Measurements from ENCODE around the gene POU5F1. TPM values are rescaled to one million over a fixed set of nuclear protein-coding genes. Genes with fewer than 3 reads are reported as not detected.
"Not testable (repeated sequence)": the region's sequence is repeated elsewhere in the genome, so short reads cannot be mapped to it uniquely, and the experiment has no call there.

The POU5F1 gene
- total RNA-seq, 2 experiments from 2014 or later, result 0.44 to 0.86 TPM

DNA sequence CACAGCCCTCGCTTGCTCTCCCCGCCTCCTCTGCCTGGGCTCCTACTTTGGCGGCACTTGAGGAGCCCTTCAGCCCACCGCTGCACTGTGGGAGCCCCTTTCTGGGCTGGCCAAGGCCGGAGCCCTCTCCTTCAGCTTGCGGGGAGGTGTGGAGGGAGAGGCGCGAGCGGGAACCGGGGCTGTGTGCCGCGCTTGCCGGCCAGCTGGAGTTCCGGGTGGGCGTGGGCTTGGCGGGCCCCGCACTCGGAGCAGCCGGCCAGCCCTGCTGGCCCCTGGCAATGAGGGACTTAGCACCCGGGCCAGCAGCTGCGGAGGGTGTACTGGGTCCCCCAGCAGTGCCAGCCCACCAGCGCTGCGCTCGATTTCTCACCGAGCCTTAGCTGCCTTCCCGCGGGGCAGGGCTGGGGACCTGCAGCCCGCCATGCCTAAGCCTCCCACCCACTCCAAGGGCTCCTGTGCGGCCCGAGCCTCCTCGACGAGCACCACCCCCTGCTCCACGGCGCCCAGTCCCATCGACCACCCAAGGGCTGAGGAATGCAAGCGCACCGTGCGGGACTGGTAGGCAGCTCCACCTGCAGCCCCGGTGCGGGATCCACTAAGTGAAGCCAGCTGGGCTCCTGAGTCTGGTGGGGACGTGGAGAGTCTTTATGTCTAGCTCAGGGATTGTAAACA, 25.0 kb upstream of the POU5F1 start:
- H3K36me3 ChIP-seq (ENCODE audit: insufficient read depth, low read length), result peaks cover 30% of the 10 kb centered on the region
- CTCF ChIA-PET (ENCODE audit: unreplicated experiment); H4K20me1 ChIP-seq (ENCODE audit: insufficient read depth, low read length); H3K9me2 ChIP-seq (ENCODE audit: insufficient read depth, low read length); H3K27ac ChIP-seq (ENCODE audit: low read depth, low read length, poor library complexity, severe bottlenecking); H3K4me2 ChIP-seq (ENCODE audit: low read length); H2AFZ ChIP-seq (ENCODE audit: low read length); DNase-seq (ENCODE audit: low spot score); intact Hi-C loops (cut with micrococcal nuclease; ENCODE audit: unreplicated experiment); BruUV-seq (replicated peaks); H3K4me3 ChIP-seq (ENCODE audit: low read depth, low read length, poor library complexity, severe bottlenecking): not testable (repeated sequence)
- peaks cover 15% of the 10 kb centered on the region; the same call in 1 of the 2 replicates for H3K9me3 ChIP-seq (ENCODE audit: low read length)
- peaks cover 40% of the 10 kb centered on the region for H3K79me2 ChIP-seq (ENCODE audit: insufficient read depth, low read depth, low read length)
- H3K4me1 ChIP-seq (ENCODE audit: insufficient read depth, low read length, poor library complexity, severe bottlenecking), result peaks cover 37% of the 10 kb centered on the region
- POLR2A ChIA-PET, result interaction anchor here (1.3 kb wide), 1 partner anchor 170 kb away, joined by 4 read pairs; no protein-coding TSS in a partner anchor

DNA sequence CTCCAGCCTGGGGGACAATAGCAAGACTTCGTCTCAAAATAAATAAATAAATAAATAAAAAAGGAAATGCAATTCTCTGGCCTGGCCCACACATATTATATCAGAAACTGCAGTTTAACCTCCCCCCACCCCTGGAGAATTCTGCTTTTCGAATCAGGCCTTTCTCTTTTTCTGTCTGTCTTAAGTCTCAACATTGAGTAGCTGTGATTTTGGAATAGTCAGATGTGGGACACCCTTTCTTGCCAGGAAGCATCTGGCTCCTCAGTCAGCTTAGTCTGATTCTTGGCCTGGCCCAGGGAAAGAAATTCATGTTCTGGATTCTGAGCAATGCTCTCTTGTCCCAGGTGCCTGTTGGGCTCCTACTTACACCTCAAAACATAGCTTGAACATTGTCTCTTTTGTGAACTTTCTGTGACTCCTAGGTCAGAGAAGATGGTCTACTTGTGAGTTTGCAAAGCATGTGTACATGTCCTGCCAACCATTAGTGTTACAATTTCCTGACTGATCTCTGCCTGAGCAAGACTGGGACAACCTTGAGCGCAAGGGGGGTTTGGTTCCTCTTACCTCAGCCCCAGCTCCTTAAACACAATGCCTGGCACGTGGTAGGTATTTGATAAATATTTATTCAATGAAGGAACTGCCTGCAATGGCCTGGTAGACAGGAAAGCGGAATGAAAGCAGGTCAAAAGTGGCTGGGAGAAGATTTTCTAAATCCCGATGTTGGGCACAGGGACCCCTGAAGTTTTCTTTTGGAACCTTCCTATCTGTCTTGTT, 23.8 kb upstream of the POU5F1 start:
- H3K36me3 ChIP-seq (ENCODE audit: insufficient read depth, low read length), result peaks cover 18% of the 10 kb centered on the region
- peak overlapping the region; percentile 0 for H3K4me3 ChIP-seq (ENCODE audit: low read depth, low read length, poor library complexity, severe bottlenecking)
- ChIA-PET POLR2A (interaction anchor here (0.6 to 1.6 kb wide), 5 partner anchors 64 to 285 kb away, joined by 3 to 7 read pairs (median 4); no protein-coding TSS in a partner anchor), CTCF (ENCODE audit: unreplicated experiment) (interaction anchor here (0.6 kb wide), 1 partner anchor 75 kb away, joined by 3 read pairs; no protein-coding TSS in a partner anchor)
- no peak for DNase-seq (ENCODE audit: low spot score)
- TF ChIP-seq EZH2phosphoT487 (IDR thresholded peaks at IDR 0.05; ENCODE audit: borderline replicate concordance, low read depth, low read length), result no peak
- TF ChIP-seq, protein P1, sequence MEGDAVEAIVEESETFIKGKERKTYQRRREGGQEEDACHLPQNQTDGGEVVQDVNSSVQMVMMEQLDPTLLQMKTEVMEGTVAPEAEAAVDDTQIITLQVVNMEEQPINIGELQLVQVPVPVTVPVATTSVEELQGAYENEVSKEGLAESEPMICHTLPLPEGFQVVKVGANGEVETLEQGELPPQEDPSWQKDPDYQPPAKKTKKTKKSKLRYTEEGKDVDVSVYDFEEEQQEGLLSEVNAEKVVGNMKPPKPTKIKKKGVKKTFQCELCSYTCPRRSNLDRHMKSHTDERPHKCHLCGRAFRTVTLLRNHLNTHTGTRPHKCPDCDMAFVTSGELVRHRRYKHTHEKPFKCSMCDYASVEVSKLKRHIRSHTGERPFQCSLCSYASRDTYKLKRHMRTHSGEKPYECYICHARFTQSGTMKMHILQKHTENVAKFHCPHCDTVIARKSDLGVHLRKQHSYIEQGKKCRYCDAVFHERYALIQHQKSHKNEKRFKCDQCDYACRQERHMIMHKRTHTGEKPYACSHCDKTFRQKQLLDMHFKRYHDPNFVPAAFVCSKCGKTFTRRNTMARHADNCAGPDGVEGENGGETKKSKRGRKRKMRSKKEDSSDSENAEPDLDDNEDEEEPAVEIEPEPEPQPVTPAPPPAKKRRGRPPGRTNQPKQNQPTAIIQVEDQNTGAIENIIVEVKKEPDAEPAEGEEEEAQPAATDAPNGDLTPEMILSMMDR (conservative IDR thresholded peaks at IDR 0.05; ENCODE audit: low read length), result no peak
- no TSS peak for BruUV-seq (replicated peaks)
- H2AFZ ChIP-seq (ENCODE audit: low read length), result no peak overlapping the region
- peak overlapping the region; percentile 31 for H3K27ac ChIP-seq (ENCODE audit: low read depth, low read length, poor library complexity, severe bottlenecking)
- no peaks in the 10 kb centered on the region for H4K20me1 ChIP-seq (ENCODE audit: insufficient read depth, low read length)
- H3K9me3 ChIP-seq (ENCODE audit: low read length), result 0 out of 2 replicates have a peak, but pooled peaks cover 3% of the 10 kb centered on the region
- intact Hi-C loops (cut with micrococcal nuclease; ENCODE audit: unreplicated experiment), result no loop called here
- peaks cover 37% of the 10 kb centered on the region for H3K4me1 ChIP-seq (ENCODE audit: insufficient read depth, low read length, poor library complexity, severe bottlenecking)
- H3K9me2 ChIP-seq (ENCODE audit: insufficient read depth, low read length), result no peaks in the 10 kb centered on the region
- H3K4me2 ChIP-seq (ENCODE audit: low read length), result peak overlapping the region; percentile 43
- peaks cover 28% of the 10 kb centered on the region for H3K79me2 ChIP-seq (ENCODE audit: insufficient read depth, low read depth, low read length)

DNA sequence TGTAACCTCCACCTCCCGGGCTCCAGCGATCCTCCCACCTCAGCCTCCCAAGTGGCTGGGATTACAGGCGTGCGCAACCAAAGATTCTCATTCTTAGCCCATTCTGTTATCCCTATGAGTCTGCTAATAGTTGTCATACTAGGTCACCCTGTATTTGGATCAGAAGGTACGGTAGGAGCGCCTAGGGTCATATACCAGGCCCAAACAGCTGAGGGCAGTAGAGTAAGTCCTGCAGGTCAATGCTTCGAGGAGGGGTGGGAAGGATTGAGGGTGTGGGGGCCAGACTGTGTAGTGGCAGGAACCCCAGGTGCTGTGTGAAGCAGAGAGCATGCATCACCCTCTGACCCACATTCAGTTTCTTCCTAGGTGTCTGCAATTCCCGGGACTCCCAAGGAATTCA, 22.7 kb upstream of the POU5F1 start:
- H3K79me2 ChIP-seq (ENCODE audit: insufficient read depth, low read depth, low read length), result peaks cover 21% of the 10 kb centered on the region; the same call in 1 of the 2 replicates
- H3K9me2 ChIP-seq (ENCODE audit: insufficient read depth, low read length), result no peaks in the 10 kb centered on the region
- POLR2A ChIA-PET, result interaction anchor here (1.6 kb wide), 1 partner anchor 177 kb away, joined by 7 read pairs; no protein-coding TSS in a partner anchor

More for the DNA sequence above, 22.7 kb upstream of the POU5F1 start:
- intact Hi-C loops (cut with micrococcal nuclease; ENCODE audit: unreplicated experiment), result no loop called here
- TF ChIP-seq, protein P1 (conservative IDR thresholded peaks at IDR 0.05; ENCODE audit: low read length), result no peak
- TF ChIP-seq EZH2phosphoT487 (IDR thresholded peaks at IDR 0.05; ENCODE audit: borderline replicate concordance, low read depth, low read length), result no peak
- BruUV-seq (replicated peaks), result no TSS peak
- H3K36me3 ChIP-seq (ENCODE audit: insufficient read depth, low read length), result peaks cover 15% of the 10 kb centered on the region
- H2AFZ ChIP-seq (ENCODE audit: low read length), result no peak overlapping the region
- no peak overlapping the region for H3K4me2 ChIP-seq (ENCODE audit: low read length)
- peaks cover 34% of the 10 kb centered on the region for H3K4me1 ChIP-seq (ENCODE audit: insufficient read depth, low read length, poor library complexity, severe bottlenecking)
- H3K4me3 ChIP-seq (ENCODE audit: low read depth, low read length, poor library complexity, severe bottlenecking), result no peak overlapping the region
- no peaks in the 10 kb centered on the region for H3K9me3 ChIP-seq (ENCODE audit: low read length)
- H4K20me1 ChIP-seq (ENCODE audit: insufficient read depth, low read length), result no peaks in the 10 kb centered on the region
- CTCF ChIA-PET (ENCODE audit: unreplicated experiment), result no interaction called here
- DNase-seq (ENCODE audit: low spot score), result no peak
- H3K27ac ChIP-seq (ENCODE audit: low read depth, low read length, poor library complexity, severe bottlenecking), result no peak overlapping the region

Data from OCI-LY7 (cell line).